Stomach (tissue), 9 donors: ENCODE results near the gene TMEM203. TPM values are rescaled to one million over a fixed set of nuclear protein-coding genes. Genes with fewer than 3 reads are reported as not detected.
A peak's percentile ranks its signal among the peaks of the same experiment; 100 is the strongest.

ENCODE experiments used
- DNase-seq, 2 donors: peaks; one replicate each; pipeline versions ENCODE4 v3.0.0 to v3.0.0-alpha.2; 2013 to 2019
- H3K27ac ChIP-seq, 5 donors: fragments of 200-600 bp in 4 of 5; sonication (generic) in 4 of 5; one replicate each; pipeline ENCODE4 v1.5.1; 2013 to 2019; ENCODE audit warnings: mild to moderate bottlenecking in 1 of 5, moderate library complexity in 1 of 5
- H3K27me3 ChIP-seq, 3 donors: fragments of 200-600 bp; sonication (generic); one replicate each; pipeline ENCODE4 v1.5.1; 2017 to 2019; ENCODE audit warnings: mixed run types in 1 of 3
- H3K36me3 ChIP-seq, 4 donors: fragments of 200-600 bp; sonication (generic); 1 replicate in 3 of 4; 2 replicates in 1 of 4; pipeline ENCODE4 v1.5.1; 2016 to 2019
- H3K4me1 ChIP-seq, 4 donors: fragments of 200-600 bp; sonication (generic); one replicate each; pipeline ENCODE4 v1.5.1; 2016 to 2019
- H3K4me3 ChIP-seq, 4 donors: fragments of 200-600 bp; sonication (generic) in 3 of 4; one replicate each; pipeline ENCODE4 v1.5.1; 2016 to 2019; ENCODE audit warnings: mild to moderate bottlenecking in 1 of 4
- H3K9me3 ChIP-seq, 4 donors: fragments of 200-600 bp; sonication (generic); one replicate each; pipeline ENCODE4 v1.5.1; 2016 to 2019
- CTCF ChIP-seq, 7 experiments: fragments of 450-650 bp in 4 of 7; fragments of 200-600 bp in 3 of 7; sonication (generic) in 3 of 7; IDR thresholded peaks; one replicate each; pipeline ENCODE4 v1.5.1; 2016 to 2019; ENCODE audit warnings: antibody characterized with exemption in 7 of 7, control low read depth in 2 of 7, mild to moderate bottlenecking in 1 of 7
- EP300 ChIP-seq: sonication (generic); formaldehyde crosslinking; IDR thresholded peaks from one replicate; pipeline ENCODE4 v1.6.1; 2017; ENCODE audit warnings: antibody characterized with exemption
- POLR2A ChIP-seq, 4 donors: fragments of 450-650 bp; IDR thresholded peaks; one replicate each; pipeline ENCODE4 v1.6.1; 2016; ENCODE audit warnings: antibody characterized with exemption in 4 of 4, control low read depth in 2 of 4, mild to moderate bottlenecking in 1 of 4, moderate library complexity in 1 of 4
- POLR2AphosphoS5 ChIP-seq, 3 donors: sonication (generic); formaldehyde crosslinking; IDR thresholded peaks; one replicate each; pipeline ENCODE4 v1.6.1; 2016; ENCODE audit warnings: antibody characterized with exemption in 3 of 3
- WGBS, 5 donors: extraction: QIAGEN DNeasy Blood & Tissue Kit in 3 of 5; methylation state at CpG; one replicate each; pipeline versions ENCODE4 v1.1.5 to v1.1.7; 2013 to 2018; 5-methylcytosine and 5-hydroxymethylcytosine counted together
- intact Hi-C: fragments of 100-400 bp; cut with DNase I; formaldehyde crosslinking; loops from one replicate; pipeline ENCODE4 v1.15.1; 2023; ENCODE audit warnings: low total_unique reads
- polyA plus RNA-seq, 3 donors: library from polyadenylated mRNA; stranded (reverse); fragments of 200-250 nt; gene quantifications; one replicate each; pipeline ENCODE4 v1.2.3, GENCODE V29; 2013
- total RNA-seq, 5 donors: library from RNA; depleted of rRNA; stranded (reverse); fragments of >200 nt; gene quantifications; one replicate each; pipeline versions ENCODE4 v1.1.0 to v1.2.3, GENCODE V29; 2014 to 2016
- donor health status: healthy with polysubstance abuse.
- donor health status: Bipolar disorder and iron deficiency.
- donor health status: healthy.

The TMEM203 gene
- total and polyA plus RNA-seq, 8 donors: 20.6 to 37.0 (median 29.4) TPM

- Histone ChIP-seq H3K4me1 (peaks cover 36 to 66% (median 65%) of the 10 kb centered on the region in 4 donors), H3K27me3 (peaks cover 3 to 54% (median 34%) of the 10 kb centered on the region in 3 donors), H3K4me3 (no peak overlapping the region), H3K9me3 (no peaks in the 10 kb centered on the region), H3K36me3 (no peaks in the 10 kb centered on the region), H3K27ac (peak overlapping the region; percentile 75 to 98 (median 81))
- intact Hi-C loops: loop anchor here (5.0 kb wide), 1 partner anchor 109 kb away; no protein-coding TSS in a partner anchor
- peak in 1 of 2 donors; percentile 57 for DNase-seq
- WGBS, 5 donors: 48 to 64% (median 49%) methylated on average over 18 of the region's 18 CpGs
- TF ChIP-seq POLR2AphosphoS5 (IDR thresholded peaks at IDR 0.05): no peak
- no peak for TF ChIP-seq CTCF (IDR thresholded peaks at IDR 0.05)
- TF ChIP-seq EP300: no peak
- no peak for TF ChIP-seq POLR2A (IDR thresholded peaks at IDR 0.05)
Observed at GRCh38 chr9:137226338-137227053, 21.0 kb upstream of the TMEM203 start.

DNA sequence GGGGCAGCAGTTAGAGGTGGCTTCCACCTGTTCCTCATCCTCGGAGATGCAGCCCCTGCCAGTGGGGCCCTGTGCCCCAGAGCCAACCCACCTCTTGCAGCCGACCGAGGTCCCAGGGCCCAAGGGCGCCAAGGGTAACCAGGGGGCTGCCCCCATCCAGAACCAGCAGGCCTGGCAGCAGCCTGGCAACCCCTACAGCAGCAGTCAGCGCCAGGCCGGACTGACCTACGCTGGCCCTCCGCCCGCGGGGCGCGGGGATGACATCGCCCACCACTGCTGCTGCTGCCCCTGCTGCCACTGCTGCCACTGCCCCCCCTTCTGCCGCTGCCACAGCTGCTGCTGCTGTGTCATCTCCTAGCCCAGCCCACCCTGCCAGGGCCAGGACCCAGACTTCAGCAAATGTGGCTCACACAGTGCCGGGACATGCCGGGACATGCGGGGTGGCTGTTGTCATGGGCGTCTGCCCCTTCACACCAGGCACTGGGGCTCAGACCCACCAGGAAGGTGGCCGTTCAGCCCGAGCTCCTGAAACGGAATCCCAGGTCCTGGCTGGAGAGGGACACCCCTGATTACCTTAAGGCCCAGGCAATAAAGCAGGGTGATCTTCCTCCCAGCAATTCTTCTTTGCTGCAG is 20.4 kb upstream of the TMEM203 start:
- Histone ChIP-seq H3K27me3 (peaks cover 3 to 53% (median 29%) of the 10 kb centered on the region in 3 donors), H3K27ac (peak overlapping the region; percentile 75 to 98 (median 81)), H3K36me3 (no peaks in the 10 kb centered on the region), H3K4me3 (peak overlapping the region in 1 of 4 donors; percentile 16), H3K9me3 (no peaks in the 10 kb centered on the region), H3K4me1 (peaks cover 42 to 73% (median 72%) of the 10 kb centered on the region in 4 donors)
- intact Hi-C loops: loop anchor here (5.0 kb wide), 1 partner anchor 109 kb away; no protein-coding TSS in a partner anchor
- TF ChIP-seq POLR2A (IDR thresholded peaks at IDR 0.05) (no peak), CTCF (IDR thresholded peaks at IDR 0.05) (no peak), POLR2AphosphoS5 (IDR thresholded peaks at IDR 0.05) (no peak), EP300 (no peak)
- no peak for DNase-seq
- WGBS, 5 donors: 80 to 88% (median 82%) methylated on average over 3 to 21 of the region's 21 CpGs

GRCh38 chr9:137224830-137225694 is 19.6 kb upstream of the TMEM203 start, which contains the start of gene CYSRT1:
TSS of gene CYSRT1 (plus strand) at chr9:137225174. CDS start at chr9:137225622, 448 bp downstream.
- no peaks in the 10 kb centered on the region for H3K36me3 ChIP-seq
- H3K4me3 ChIP-seq: peak within 1 kb of the TSS; percentile 70 to 73 (median 72)
- H3K27ac ChIP-seq: peak within 1 kb of the TSS; percentile 92 to 98 (median 94)
- peaks cover 42 to 81% (median 78%) of the 10 kb centered on the region in 4 donors for H3K4me1 ChIP-seq
- H3K27me3 ChIP-seq: peaks cover 3 to 46% (median 21%) of the 10 kb centered on the region in 3 donors
- DNase-seq: peak; percentile 49 to 64
- intact Hi-C loops: loop anchor here (5.0 kb wide), 1 partner anchor 108 kb away; no protein-coding TSS in a partner anchor
- WGBS, 5 donors: 44 to 64% (median 50%) methylated on average over 12 to 23 of the region's 23 CpGs
- H3K9me3 ChIP-seq: no peaks in the 10 kb centered on the region
- TF ChIP-seq EP300: no peak
- no peak for TF ChIP-seq POLR2A (IDR thresholded peaks at IDR 0.05)
- TF ChIP-seq CTCF (IDR thresholded peaks at IDR 0.05): no peak
- TF ChIP-seq POLR2AphosphoS5 (IDR thresholded peaks at IDR 0.05): no peak
